Measurements from ENCODE around the gene YBX2.

YBX2 gene

GRCh38 chr17:7304179-7304578, 9.7 kb upstream of the YBX2 start:
- no peak for FAIRE-seq

GRCh38 chr17:7296189-7296861, 1.9 kb upstream of the YBX2 start:
- FAIRE-seq = no peak
- peak; percentile 41 for DNase-seq (ENCODE audit: low spot score)

More at GRCh38 chr17:7304179-7304578, 9.7 kb upstream of the YBX2 start:
- DNase-seq (ENCODE audit: low spot score) = no peak

GRCh38 chr17:7295230-7296180, 1.1 kb upstream of the YBX2 start:
- DNase-seq (ENCODE audit: low spot score) (no peak), FAIRE-seq (no peak)

- FAIRE-seq (no peak), DNase-seq (ENCODE audit: low spot score) (no peak)
These were observed 424 bp downstream of the YBX2 start for GRCh38 chr17:7293816-7294613.

GRCh38 chr17:7293159-7293558, 1.3 kb downstream of the YBX2 start:
- peak; percentile 74 for DNase-seq (ENCODE audit: low spot score)
- FAIRE-seq = peak; percentile 88

GRCh38 chr17:7292729-7293128, 1.7 kb downstream of the YBX2 start:
- FAIRE-seq = no peak

GRCh38 chr17:7292194-7292593, 2.2 kb downstream of the YBX2 start:
- no peak for FAIRE-seq
- no peak for DNase-seq (ENCODE audit: low spot score)

More at GRCh38 chr17:7292729-7293128, 1.7 kb downstream of the YBX2 start:
- DNase-seq (ENCODE audit: low spot score) = no peak

GRCh38 chr17:7290685-7291084, 3.8 kb downstream of the YBX2 start:
- DNase-seq (ENCODE audit: low spot score) = no peak
- FAIRE-seq = no peak

- no peak for DNase-seq (ENCODE audit: low spot score)
- no peak for FAIRE-seq
These were observed 4.3 kb downstream of the YBX2 start for GRCh38 chr17:7290166-7290565.

GRCh38 chr17:7289256-7290032, 5.0 kb downstream of the YBX2 start:
- no peak for FAIRE-seq
- no peak for DNase-seq (ENCODE audit: low spot score)

- FAIRE-seq (no peak), DNase-seq (ENCODE audit: low spot score) (no peak)
These were observed 8.8 kb downstream of the YBX2 start for GRCh38 chr17:7285679-7286078.

- no peak for FAIRE-seq
- DNase-seq (ENCODE audit: low spot score) = no peak
These were observed 9.5 kb downstream of the YBX2 start for GRCh38 chr17:7284911-7285310.

GRCh38 chr17:7283471-7284216, 10.8 kb downstream of the YBX2 start:
- FAIRE-seq = no peak
- DNase-seq (ENCODE audit: low spot score) = no peak

GRCh38 chr17:7282752-7283321, 11.6 kb downstream of the YBX2 start:
- FAIRE-seq = no peak
- no peak for DNase-seq (ENCODE audit: low spot score)

- no peak for DNase-seq (ENCODE audit: low spot score)
- no peak for FAIRE-seq
These were observed 12.3 kb downstream of the YBX2 start for GRCh38 chr17:7281953-7282751.

GRCh38 chr17:7281074-7281952, 13.1 kb downstream of the YBX2 start, which contains the start of gene SLC2A4:
Gene SLC2A4 (plus strand): TSS chr17:7281718. CDS start chr17:7281935, 217 bp downstream.
- FAIRE-seq = no peak

GRCh38 chr17:7280519-7281073, 13.8 kb downstream of the YBX2 start:
- FAIRE-seq = peak; percentile 65
- DNase-seq (ENCODE audit: low spot score) = peak; percentile 66

More at GRCh38 chr17:7281074-7281952, 13.1 kb downstream of the YBX2 start, which contains the start of gene SLC2A4:
- peak; percentile 61 for DNase-seq (ENCODE audit: low spot score)

All from RCC 7860 (cell line).